ENCODE measurements around the gene FAM3A.

DNA sequence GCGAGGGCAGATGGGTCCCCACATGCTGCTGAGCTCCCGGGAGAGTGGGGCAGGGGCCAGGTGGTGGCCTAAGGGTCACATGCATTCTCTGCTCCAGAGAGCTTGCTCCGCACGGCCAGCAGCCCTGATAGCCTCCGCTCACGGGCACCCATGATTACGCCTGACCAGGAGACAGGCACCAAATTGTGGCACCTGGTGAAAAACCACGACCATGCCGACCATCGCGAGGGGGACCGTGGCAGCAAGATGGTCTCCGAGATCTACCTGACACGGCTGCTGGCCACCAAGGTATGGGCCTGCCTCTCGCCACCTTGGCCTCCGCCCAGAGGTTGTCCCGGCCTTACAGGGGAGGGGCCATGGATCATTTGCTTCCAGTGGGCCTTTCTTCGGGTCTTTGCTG lies 46.2 kb downstream of the FAM3A start:
- TF ChIP-seq, protein P1, sequence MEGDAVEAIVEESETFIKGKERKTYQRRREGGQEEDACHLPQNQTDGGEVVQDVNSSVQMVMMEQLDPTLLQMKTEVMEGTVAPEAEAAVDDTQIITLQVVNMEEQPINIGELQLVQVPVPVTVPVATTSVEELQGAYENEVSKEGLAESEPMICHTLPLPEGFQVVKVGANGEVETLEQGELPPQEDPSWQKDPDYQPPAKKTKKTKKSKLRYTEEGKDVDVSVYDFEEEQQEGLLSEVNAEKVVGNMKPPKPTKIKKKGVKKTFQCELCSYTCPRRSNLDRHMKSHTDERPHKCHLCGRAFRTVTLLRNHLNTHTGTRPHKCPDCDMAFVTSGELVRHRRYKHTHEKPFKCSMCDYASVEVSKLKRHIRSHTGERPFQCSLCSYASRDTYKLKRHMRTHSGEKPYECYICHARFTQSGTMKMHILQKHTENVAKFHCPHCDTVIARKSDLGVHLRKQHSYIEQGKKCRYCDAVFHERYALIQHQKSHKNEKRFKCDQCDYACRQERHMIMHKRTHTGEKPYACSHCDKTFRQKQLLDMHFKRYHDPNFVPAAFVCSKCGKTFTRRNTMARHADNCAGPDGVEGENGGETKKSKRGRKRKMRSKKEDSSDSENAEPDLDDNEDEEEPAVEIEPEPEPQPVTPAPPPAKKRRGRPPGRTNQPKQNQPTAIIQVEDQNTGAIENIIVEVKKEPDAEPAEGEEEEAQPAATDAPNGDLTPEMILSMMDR (IDR thresholded peaks at IDR 0.05 in 8 of 11, conservative IDR thresholded peaks at IDR 0.05 in 3 of 11) = no peak
- no peak for TF ChIP-seq POLR2A (IDR thresholded peaks at IDR 0.05)

Measured in spleen (tissue), 7 donors.